Measurements from ENCODE around the gene SELENOP.

- no peak for TF ChIP-seq CTCF (IDR thresholded peaks at IDR 0.05)
- TF ChIP-seq POLR2AphosphoS5 (IDR thresholded peaks at IDR 0.05; ENCODE audit: insufficient read depth in 1 of 2, low read depth in 1 of 2), result no peak
Measured at GRCh38 chr5:42826757-42827515, 15.2 kb upstream of the SELENOP start.
